Stimulated activated CD4-positive, alpha-beta T cell treated with anti-CD3 and anti-CD28 coated beads, Interleukin-4, amount 100 ng/mL, for 24 hours (primary cell): Measurements from ENCODE around the gene IFT52.

ENCODE experiments used
- DNase-seq: peaks from one replicate; pipeline ENCODE4 v3.0.0-alpha.2; 2020

Gene IFT52, protein sequence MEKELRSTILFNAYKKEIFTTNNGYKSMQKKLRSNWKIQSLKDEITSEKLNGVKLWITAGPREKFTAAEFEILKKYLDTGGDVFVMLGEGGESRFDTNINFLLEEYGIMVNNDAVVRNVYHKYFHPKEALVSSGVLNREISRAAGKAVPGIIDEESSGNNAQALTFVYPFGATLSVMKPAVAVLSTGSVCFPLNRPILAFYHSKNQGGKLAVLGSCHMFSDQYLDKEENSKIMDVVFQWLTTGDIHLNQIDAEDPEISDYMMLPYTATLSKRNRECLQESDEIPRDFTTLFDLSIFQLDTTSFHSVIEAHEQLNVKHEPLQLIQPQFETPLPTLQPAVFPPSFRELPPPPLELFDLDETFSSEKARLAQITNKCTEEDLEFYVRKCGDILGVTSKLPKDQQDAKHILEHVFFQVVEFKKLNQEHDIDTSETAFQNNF

DNA sequence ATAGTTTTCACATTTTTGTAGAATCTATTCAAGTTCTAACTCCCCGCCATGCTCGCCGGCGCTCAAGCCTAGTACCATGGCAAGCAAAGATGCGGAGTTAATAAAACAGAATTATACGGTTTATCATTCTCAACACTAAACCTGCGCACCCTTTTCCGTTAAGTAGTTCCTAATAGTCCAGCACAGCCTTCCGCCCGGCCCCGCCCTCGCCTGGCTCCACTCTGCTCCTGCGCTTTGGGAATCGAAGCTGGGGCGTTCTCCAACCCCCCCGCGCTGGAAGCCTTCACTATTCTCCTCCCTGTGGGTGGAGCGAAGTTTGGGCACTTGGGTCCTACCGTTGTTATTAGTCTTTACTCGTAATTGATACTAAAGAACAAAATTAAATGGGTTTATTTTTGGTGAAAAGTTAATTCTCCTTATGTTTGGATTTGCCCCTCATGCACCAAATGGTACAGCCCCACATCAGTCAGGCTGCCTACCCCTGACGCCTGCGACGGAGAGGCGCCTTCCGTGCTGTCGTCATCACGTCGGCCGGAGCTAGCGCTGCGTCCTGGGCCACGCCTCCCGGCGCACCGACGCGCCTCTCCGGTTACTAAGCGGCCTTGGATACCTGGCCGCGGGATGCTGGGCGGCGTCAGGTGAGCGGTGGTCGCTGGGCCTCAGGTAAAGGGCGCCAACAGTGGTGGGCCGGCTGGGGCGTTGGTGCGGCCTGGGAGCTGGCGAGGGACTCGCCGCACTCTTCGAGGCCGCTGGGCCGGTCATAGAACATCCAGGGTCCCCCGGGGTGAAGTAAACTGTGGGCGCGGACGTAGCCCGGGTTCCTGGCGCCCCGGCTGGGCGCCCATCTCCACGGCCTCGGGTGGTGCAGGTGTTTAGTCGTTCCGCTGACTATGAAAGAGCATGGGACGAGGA, at the start of gene IFT52:
Gene IFT52 (plus strand): TSS at position 546 of the 912 bp plus-strand sequence. CDS start 3,762 bp downstream, outside the sequence.
- peak; percentile 90 for DNase-seq

- DNase-seq: no peak
These were observed 49.5 kb upstream of the IFT52 start for GRCh38 chr20:43541214-43541613.

- DNase-seq: no peak
These were observed 48.6 kb upstream of the IFT52 start for GRCh38 chr20:43542161-43542560.

- DNase-seq: no peak
These were observed 48.1 kb upstream of the IFT52 start for GRCh38 chr20:43542674-43543073.

DNA sequence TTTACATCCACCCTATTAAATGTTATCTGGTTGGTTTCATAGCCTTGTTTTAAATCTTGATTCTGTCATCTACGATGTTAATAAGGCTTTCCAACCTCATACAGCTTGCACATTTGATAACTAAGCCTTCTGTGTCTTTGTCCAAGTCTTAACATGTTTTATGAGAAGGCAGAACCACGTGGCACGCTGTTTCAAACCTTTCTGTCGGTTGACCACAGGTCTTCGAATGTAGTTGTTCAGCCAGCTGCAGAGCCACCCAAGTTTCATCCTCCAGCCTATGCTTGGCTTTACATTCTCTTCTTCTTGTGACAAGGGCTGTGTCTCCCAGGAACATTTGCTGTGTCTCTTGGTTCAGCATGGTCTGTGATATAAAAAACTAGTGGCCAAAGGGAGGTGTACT, 47.6 kb upstream of the IFT52 start:
- DNase-seq: no peak

- DNase-seq: no peak
These were observed 46.2 kb upstream of the IFT52 start for GRCh38 chr20:43544501-43544900.

DNA sequence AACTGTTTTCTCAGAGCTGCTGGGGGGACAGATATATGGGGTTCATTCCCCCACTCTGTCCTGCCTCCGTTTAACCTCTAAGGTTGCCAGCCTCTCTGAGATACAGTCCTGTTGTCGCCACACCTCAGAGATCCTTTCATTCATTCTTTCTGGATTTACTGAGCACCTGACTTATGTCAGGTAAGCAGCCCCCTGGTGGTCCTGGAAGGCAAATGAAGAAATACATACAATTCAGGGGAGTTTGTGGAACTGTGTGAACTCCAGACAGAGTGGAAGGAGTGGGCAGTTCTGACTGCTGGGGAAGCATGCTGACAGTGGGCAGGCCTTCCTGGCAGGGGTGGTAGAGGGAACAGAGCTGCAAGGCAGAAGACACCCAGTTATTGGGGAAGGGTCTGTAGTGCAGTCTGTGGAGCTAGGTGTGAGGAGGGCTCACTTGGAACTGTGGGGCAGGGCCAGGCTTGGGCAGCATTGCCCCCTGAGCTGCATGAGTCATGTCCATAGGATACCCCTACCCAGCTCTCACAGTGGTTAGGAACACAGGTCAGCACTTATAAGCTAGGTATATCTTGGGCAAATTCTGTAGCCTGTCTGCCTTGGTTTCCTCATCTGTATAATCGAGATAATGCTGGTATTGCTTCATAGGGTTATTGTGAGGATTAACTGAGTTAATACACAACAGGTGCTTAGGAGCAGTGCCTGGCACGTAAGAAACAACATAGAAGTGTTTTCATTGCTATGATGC, 44.7 kb upstream of the IFT52 start:
- DNase-seq: no peak

- DNase-seq: no peak
These were observed 42.4 kb upstream of the IFT52 start for GRCh38 chr20:43548273-43548880.

DNA sequence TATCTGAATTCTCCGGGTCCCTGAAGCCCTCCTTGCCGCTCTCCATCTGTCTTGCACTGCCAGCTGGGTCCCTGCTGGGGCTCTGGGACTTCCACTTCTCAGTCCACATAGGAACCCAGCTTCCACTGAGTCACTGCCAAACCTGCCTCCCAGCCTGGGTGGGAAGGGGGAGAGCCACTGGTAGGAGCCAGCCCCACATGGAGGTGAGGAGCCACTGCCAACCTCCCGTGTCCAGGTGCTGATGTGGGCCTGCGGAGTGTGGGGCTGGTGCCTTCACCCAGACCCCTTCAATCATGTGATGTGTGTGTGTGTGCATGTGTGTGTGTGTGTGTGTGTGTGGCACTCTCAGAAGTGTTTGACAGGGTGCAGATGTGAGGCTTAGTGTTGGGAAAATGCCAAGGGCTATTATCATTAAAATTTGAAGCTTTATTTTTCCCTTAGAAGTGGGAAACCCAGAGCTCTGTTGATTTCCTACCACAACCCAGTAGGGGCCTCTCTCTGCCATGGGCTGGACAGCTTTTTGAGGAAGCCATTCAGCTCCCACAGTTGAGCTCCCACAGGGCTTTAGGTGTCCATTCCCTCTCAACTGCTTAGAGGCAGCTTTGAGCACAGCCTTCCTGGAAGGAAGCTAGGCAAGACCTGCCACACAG, 41.2 kb upstream of the IFT52 start:
- no peak for DNase-seq

DNA sequence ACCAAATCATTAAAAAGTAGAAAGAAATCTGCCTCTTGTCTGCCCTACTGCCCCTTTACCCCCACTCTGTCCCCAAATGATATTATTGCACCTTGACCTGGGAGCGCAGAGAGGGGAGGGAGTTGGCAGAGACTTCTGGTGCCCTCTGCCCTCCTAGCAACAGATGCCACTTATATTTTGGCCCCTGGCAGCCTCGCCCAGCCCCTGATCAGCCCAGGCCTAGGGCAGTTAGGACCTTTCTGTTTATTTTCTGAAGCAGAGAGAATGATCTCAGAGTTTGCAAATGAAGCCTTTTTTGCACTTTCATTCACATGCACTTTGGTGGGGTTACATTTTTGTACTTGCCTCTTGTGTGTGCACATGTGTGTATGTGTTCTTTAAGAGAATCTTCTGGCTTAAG, 40.3 kb upstream of the IFT52 start:
- DNase-seq: no peak

DNA sequence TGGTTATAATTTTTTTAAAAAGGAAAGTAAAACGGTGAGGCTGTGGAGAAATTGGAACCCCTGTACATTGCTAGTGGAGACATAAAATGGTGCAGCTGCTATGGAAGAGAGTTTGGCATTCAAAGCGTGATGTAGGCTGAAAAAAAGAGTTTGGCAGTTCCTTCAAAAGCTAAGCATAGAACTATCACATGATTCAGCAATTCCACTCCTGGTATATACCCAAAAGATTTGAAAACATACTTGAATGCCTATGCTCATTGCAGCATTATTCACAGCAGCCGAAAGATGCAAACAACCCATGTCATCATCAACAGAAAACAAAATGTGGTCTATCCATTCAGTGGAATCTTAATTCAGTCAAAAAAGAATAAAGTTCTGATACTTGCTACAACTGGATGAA, 36.4 kb upstream of the IFT52 start:
- no peak for DNase-seq

DNA sequence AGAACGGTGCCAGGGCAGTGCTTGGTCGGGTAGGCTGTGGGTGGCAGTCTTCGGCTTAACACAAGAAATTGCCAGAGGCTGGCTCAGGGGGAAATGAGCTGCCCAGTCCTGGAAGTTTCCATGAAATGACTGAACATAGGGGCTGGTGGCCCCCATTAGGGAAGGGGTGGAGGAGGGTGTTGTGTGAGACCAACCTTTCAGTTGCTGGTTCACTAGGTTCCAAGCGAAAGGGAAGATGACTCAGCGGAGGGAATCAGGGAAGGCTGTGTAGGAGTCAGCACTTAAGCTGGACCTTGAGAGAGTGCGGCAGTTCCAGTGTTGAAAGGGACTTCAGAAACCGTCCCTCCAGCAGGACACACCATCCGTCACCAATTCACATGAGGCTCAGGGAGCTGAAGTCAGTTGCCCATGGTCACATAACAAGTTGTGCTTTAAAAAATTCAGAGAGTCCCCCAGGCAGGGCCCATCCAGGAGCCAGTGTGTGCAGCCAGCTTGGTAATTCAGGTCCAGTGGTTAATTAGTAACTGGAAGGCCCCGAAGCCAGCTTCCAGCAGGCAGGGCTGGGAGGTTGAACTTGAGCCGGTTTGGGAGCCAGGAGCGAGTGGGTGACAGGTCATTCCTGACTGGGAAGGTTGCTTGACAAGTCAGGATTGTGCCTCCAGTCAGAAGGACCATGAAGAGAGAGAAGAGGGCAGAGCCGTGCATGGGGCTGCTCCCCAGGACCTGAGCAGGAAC, 32.2 kb upstream of the IFT52 start, which contains the start of gene SGK2:
Gene SGK2 (plus strand): TSS at position 616 of the 735 bp plus-strand sequence. CDS start 7,469 bp downstream, outside the sequence.
- no peak for DNase-seq

DNA sequence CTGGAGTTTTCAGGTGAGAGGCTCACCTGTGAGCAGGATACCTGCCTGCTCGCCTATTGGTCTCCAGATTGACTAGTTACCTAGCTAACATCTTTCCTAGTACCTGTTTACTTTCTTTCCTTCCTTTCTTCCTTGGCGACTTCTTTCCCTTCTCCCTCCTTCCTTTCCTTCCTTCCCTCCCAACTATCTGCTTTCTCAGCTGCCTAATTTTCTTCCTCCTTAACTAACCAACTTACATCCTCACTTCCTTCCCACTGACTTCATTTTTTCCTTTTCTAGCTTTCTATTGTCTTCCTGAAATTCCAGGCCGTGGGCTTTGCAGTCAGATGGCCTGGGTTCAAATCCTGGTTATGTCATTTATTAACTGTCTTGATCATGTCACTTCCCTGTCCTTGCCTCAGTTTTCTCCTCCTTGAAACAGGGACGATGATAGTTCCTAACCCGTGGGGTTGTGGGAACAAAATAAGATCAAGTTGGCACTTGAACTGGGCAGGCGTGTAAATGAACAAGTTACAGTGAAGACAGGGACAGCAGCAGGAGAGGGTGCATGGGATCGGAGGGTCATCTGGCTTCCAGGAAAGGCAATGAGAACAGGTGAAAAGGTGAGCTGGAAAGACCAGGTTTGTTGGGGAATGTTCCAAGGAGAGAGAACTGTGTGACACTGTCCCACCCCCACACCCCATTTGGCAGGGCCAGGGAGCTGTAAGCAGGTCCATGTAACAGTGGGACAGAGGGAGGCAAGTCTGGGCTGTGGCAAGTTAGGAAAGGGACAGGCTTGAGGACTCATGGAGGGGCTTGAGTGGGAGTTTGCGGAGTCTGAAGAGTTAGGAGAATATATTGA, 31.4 kb upstream of the IFT52 start:
- no peak for DNase-seq

- DNase-seq: no peak
These were observed 29.8 kb upstream of the IFT52 start for GRCh38 chr20:43560974-43561373.

- DNase-seq: no peak
These were observed 27.3 kb upstream of the IFT52 start for GRCh38 chr20:43563429-43563828.

GRCh38 chr20:43563991-43564390, 26.7 kb upstream of the IFT52 start:
- no peak for DNase-seq

GRCh38 chr20:43564455-43564854, 26.3 kb upstream of the IFT52 start:
- no peak for DNase-seq

GRCh38 chr20:43564993-43565757, 25.6 kb upstream of the IFT52 start:
- DNase-seq: no peak

- DNase-seq: no peak
These were observed 25.0 kb upstream of the IFT52 start for GRCh38 chr20:43565758-43566104.

DNA sequence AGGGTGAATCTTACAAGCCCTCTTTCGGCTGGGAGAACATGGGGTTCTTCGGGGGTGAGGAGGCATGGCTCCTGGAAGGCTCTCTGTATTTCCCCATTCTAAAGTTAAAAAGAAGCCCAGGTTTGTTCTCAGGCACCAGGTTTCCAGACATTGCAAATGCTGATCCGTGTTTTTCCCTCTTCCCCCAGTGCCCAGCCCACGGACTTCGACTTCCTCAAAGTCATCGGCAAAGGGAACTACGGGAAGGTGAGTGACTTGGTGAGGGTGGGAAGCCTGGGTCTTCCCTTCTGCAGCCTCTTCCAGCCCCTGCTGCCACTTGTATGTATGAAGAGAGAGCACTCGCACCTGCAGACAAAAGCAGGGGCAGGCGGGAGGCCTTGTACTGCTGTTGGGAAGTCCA, 23.3 kb upstream of the IFT52 start:
- no peak for DNase-seq
